GM15510 (cell line): ENCODE data around the gene RBKS.

Source experiments
- POLR2A ChIP-seq: IDR thresholded peaks from 3 replicates; pipeline ENCODE4 v1.6.1; 2011; ENCODE audit warnings: borderline replicate concordance; ENCODE audit not compliant: insufficient read length; ENCODE audit errors: extremely low read depth

RBKS gene

DNA sequence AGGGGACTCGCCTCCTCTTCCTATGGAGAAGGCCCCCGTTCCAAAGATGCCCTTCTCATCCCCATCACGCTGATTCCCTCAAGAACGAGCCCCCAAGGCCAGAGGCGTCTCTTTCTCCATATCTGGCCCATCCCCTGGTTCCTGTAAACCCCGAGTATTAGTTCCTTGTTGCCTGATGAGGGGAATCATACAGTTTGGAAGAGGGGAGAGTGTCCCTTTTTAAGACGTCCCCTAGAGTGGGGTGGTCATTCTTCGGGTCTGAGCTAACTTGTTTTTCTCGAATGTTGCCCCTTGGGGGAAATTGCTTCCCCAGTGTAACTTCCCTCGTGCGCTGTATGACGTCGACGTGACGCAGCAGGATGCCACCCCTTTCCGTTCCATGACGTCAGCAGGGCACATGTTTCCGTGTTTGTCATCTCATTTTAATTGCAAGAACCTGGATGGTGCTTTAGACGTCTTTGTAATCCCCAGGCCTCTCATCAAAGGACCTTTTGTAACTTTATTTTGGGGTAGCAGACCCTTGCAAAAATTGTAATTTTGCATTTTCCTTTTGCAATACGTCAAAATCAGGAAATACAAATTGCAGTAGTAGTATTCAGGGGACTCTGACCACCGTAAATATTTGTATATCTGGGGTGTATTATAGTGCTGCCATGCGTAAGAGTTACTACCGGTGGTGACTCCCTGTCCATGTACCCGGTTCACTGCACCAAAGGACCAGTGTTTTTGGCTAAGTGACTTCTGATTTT is 911 bp upstream of the RBKS start:
- no peak for TF ChIP-seq POLR2A

DNA sequence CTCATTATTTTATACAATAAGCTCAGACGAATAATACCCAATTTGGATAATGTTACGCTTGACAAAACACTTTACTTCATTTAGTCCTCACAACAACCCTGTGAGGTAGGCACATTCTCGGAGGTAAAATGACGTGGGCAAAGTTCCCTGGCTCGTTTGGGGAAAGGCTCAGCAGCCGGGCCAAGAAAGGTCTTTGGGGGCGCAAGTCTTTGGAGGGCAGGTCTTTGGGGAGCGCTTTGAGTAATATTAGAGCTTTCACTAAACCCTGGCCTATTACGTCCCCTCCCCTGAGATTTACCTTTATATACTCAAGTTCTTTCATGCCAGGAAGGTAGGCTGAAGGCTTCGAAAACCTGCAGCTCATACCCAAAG is 427 bp downstream of the RBKS start:
- TF ChIP-seq POLR2A: no peak

DNA sequence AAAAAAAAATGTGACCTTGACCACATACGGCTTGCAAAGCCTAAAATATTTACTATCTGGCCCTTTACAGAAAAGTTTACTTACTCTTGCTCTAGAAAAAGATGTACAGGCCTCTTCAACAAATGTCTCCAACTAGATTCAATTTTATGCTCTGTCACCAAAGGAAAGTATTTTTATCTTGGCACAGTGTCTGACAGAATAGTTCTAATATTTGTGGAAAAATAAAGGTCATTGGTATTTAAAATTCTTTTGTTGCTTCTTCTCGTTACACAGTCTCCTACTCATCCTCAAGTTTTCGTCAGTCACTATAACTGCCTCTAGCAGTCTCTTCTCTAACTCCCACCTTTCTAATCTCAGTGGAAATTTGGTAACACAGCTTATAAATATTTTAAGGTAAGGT is 1.4 kb downstream of the RBKS start:
- no peak for TF ChIP-seq POLR2A

DNA sequence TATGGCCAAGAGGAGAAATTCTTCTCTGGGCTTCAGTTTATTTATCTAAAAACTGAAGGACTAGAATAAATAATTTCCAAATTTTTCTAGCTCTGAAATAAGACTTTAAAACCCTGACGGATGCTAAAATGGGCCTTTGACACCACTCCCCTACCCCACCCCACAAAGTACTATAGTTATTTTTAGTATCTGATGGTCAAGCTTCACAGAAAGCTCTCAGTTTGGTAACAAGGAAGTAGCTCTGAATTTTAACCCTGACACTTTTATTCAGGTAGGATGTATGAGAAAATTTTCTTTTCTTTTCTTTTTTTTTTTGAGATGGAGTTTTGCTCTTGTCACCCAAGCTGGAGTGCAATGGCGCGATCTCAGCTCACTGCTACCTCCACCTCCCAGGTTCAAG is 2.4 kb downstream of the RBKS start:
- TF ChIP-seq POLR2A: no peak

DNA sequence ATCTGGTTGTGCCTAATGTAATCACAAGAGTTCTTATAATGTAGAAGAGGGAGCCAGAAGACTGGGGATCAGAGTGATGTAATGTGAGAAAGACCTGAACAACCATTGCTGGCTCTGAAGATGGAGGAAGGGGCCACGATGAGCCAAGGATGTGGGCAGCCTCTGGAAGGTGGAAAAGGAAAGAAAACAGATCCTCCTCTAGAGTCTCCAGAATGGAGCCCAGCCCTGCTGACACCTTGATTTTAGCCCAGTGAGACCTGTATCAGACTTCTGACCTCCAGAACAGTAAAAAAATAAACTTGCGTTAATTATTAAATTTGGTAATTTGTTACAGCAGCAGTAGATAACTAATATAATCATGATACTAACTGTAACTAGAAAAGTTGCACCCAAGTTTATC is 3.1 kb downstream of the RBKS start:
- no peak for TF ChIP-seq POLR2A

DNA sequence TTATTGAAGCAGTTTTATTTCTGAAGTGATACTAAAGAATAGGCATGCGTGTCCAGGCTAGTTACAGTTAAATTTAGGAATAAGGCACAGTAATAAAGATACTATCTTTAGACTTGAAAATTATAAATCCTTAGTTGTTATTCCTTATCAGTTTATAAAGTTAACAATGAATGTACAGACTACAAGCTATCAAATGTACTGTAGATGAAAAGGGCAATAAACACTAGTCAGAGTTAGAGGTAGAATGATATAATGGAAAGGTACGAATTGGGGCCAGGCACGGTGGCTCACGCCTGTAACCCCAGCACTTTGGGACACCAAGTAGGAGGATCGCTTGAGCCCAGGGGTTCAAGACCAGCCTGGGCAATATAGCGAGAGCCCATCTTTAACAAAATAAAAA is 3.9 kb downstream of the RBKS start:
- no peak for TF ChIP-seq POLR2A

DNA sequence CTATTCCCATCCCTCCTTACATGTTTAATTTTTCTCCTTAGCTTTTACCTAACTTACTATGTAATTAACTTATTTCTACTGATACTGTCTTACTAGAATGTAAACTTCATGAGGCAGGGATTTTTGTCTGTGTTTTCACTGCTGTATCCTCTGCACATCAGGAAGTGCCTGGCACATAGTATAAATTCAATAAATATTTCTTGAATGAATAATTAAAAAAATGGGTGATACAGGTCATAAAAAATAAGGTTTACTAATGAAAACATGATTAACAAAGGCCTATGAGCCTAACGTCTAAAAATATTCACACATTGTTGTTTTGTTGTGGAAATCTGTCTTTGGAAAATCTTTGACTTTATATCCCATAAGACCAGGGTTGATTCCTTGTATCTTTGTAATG is 4.5 kb downstream of the RBKS start:
- no peak for TF ChIP-seq POLR2A

DNA sequence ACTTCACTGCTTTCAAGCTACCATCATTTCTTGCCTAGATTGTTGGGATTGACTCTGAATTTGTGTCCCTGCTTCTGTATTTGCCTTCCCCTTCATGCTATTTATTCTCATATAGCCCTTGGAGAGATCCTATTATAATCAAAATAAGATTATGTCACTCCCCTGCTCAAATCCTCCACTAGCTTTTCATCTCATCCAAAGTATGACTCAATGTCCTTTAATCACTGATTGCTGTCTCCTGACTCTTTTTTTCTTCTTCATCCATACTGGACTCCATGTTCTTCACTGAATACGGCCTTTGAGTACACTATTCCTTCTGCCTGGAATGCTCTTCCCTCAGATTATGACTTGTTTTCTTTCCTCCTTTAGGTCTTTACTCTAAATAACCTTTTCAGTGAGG is 5.0 kb downstream of the RBKS start:
- TF ChIP-seq POLR2A: no peak

DNA sequence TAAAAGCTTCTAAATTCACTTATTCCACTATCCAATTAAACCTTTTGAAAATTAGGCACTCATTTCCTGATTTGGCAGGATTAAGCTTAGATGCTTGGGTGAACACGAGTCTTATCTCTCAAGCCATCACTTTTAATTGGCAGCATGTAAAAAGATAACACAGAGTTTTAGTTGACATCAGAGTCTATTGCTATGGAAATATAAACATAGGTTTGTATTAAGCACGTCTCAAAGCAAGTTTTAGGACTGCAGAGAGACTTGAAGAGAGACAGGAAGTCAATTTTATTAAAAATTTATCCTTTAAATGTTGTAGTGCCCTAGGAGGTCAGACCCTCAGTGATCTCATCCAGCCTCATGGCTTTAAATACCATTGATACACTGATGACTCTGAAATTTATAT is 5.6 kb downstream of the RBKS start:
- TF ChIP-seq POLR2A: no peak

DNA sequence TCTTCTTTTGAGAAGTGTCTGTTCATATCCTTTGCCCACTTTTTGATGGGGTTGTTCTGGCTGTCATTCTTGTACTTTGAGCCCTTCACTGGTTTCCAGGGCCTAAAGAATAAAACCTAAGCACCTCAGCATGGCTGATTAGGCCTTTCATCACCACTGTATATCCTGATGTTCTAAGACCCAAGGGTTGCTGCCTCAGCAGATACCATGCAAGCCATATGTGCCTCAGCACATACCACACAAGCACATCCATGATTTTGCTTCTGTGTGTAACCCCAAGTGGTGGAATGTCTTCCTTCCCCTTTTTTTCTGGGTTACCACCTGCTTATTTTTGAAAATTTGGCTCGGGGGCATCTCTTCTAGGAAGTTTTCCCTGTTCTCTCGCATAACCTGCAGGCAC is 11.4 kb downstream of the RBKS start:
- no peak for TF ChIP-seq POLR2A

DNA sequence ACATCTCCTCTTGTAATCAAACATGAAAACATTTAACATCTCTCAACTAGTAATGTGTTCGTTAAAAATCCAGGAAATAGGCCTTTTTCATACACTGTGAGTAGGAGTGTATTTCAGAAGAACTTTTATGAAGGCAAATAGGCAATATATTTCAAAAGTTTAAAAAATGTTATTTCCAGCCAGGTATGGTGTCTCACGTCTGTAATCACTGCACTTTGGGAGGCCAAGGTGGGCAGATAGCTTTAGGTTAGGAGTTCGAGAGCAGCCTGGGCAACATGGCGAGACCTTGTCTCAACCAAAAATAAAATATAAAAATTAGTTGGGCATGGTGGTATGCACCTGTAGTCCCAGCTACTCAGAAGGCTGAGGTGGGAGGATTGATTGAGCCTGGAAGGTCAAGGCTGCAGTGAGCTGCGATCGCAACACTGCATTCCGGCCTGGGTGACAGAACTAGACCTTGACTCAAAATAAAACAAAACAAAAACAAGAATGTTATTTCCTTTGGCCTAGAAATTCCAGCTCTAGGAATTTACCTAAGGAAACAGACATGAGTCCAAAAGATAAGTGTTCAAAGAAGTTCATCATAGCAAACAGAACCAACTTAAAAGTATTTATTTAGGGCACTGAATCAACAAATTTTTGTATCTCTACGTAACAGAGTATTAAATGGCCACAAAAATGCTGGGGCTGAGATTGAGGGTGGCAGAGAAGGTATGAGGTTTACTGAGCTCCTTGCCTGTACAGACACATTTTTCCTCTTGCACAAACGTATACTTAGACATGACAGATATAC is 14.9 kb downstream of the RBKS start:
- no peak for TF ChIP-seq POLR2A

DNA sequence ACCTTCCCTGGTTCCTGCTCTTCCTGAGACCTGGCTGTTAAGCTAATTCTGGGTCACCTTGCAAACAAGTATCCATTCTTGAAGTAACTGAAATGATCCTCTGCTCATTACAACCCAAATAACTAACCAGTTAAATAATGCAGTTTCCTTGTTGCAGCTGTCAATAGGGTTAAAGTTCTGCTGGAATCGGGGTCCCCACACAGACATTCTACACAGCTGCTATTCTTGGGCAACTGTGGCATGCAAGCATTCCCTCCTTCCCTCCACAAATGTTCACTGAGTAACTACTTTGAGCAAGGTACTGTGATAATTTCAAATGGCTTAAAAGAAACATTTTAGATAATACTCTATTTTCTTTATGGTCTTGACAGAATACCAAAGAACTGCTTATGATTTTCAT is 17.1 kb downstream of the RBKS start:
- TF ChIP-seq POLR2A: no peak

DNA sequence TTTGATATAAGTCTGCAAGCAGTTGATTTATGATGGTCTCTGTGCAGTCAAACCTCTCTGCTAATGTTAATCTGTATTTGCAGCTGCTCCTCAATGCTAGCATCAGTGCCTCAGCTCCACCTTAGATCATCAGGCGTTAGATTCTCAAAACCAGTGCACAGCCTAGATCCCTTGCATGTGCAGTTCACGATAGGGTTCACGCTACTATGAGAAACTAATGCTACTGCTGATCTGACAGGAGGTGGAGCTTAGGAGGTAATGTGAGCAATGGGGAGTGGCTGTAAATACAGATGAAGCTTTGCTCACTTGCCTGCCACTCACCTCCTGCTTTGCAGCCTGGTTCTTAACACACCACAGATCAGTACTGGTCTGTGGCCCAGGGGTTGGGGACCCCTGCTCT is 18.4 kb downstream of the RBKS start:
- no peak for TF ChIP-seq POLR2A

DNA sequence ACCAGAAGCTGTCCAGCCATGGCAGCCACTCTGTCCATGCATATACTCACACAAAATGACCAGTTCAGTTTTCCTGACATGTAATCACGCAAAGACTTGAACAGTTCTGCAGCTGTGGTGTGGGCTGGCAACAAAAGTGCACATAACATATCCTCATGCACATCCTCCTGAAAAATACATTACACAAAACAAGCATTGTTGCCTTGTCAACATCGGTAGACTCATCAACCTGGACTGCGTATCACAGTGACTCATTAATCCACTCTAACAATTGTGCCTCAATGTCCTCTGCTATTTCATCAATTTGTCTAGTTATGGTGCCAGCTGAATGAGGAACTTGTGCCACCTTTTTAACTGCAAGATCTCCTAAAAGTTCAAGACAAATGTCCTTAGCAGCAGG is 19.5 kb downstream of the RBKS start:
- no peak for TF ChIP-seq POLR2A

DNA sequence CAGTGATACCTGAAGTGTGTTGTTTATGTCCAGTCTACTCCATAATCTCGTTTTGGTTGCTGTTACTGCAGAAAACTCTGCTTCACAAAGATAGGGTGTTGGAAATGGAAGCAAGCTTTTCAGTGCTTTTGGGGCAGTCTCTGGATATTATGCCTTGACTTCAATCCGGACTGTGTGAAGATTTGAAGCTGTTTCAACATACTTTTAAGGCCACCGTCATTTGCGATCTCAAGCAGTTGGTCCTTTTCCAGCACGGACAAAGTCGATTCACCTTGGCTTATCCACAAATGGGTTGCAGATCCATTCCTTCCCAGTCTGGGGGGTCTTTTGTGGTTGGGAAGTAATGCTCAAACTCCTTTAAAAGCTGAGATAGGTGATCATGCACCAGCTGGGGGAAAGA is 20.4 kb downstream of the RBKS start:
- TF ChIP-seq POLR2A: no peak

DNA sequence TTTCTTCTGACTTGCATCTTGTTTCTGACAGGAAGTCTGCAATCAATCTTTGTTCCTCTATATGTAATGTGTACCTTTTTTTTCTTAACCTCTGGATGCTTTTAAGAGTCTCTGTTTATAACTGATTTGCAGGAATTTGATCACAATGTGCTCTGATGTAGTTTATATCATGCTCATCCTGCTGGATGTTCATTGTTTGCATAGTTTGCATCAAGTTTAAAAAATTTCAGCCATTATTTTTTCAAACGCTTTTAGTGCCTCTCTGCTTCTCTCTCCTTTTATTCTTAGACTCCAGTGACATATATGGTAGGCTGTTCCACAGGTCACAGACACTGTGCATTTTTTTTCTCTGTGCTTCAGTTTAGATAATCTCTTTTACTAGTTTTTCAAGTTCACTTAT is 23.9 kb downstream of the RBKS start:
- no peak for TF ChIP-seq POLR2A
